Testis (tissue), 3 donors: ENCODE data around the gene ZNF444. TPM values are rescaled to one million over a fixed set of nuclear protein-coding genes. Genes with fewer than 3 reads are reported as not detected.
"Not testable (repeated sequence)": the region's sequence is repeated elsewhere in the genome, so short reads cannot be mapped to it uniquely, and the experiment has no call there.

Source experiments
- DNase-seq: peaks from one replicate; pipeline ENCODE4 v3.0.0-alpha.2; 2019
- H3K27ac ChIP-seq, 2 donors: fragments of 200-600 bp; sonication (generic); one replicate each; pipeline ENCODE4 v1.5.1; 2019
- H3K27me3 ChIP-seq: fragments of 200-600 bp; sonication (generic); one replicate; pipeline ENCODE4 v1.5.1; 2019
- H3K36me3 ChIP-seq: fragments of 200-600 bp; sonication (generic); one replicate; pipeline ENCODE4 v1.5.1; 2017; ENCODE audit warnings: low read depth; ENCODE audit errors: missing control alignments
- H3K4me1 ChIP-seq: fragments of 200-600 bp; sonication (generic); one replicate; pipeline ENCODE4 v1.5.1; 2019
- H3K4me3 ChIP-seq, 2 donors: fragments of 200-600 bp; sonication (generic); one replicate each; pipeline ENCODE4 v1.5.1; 2017 to 2019
- H3K9me3 ChIP-seq: fragments of 200-600 bp; sonication (generic); one replicate; pipeline ENCODE4 v1.5.1; 2017
- POLR2A ChIP-seq: fragments of 450-650 bp; IDR thresholded peaks from one replicate; pipeline ENCODE4 v1.6.1; 2017; ENCODE audit warnings: antibody characterized with exemption, mild to moderate bottlenecking, moderate library complexity
- WGBS, 2 donors: methylation state at CpG; one replicate each; pipeline ENCODE4 v1.1.5; 2018; 5-methylcytosine and 5-hydroxymethylcytosine counted together
- intact Hi-C: fragments of 100-400 bp; cut with DNase I; formaldehyde crosslinking; loops from one replicate; pipeline ENCODE4 v1.15.1; 2023; ENCODE audit warnings: low total_unique reads
- polyA plus RNA-seq: library from polyadenylated mRNA; stranded (reverse); fragments of 350-450 nt; fragmentation: Illumina TruSeq; extraction: RNeasy Lipid Tissue Mini Kit (QIAGEN cat#74804); gene quantifications from one replicate; pipeline ENCODE4 v1.2.3, GENCODE V29; 2014; ENCODE audit warnings: low read depth, low replicate concordance; ENCODE audit not compliant: insufficient read depth
- total RNA-seq, 2 donors: library from RNA; depleted of rRNA; stranded (reverse); fragments of >200 nt; gene quantifications; one replicate each; pipeline ENCODE4 v1.2.3, GENCODE V29; 2016
- TF ChIP-seq, protein P1 (sequence below), 3 experiments: fragments of 450-650 bp in 2 of 3; fragments of 200-600 bp in 1 of 3; sonication (generic) in 1 of 3; IDR thresholded peaks; one replicate each; pipeline ENCODE4 v1.5.1; 2016 to 2019; ENCODE audit warnings: antibody characterized with exemption in 3 of 3, mild to moderate bottlenecking in 2 of 3, moderate library complexity in 1 of 3

Gene ZNF444
- total and polyA plus RNA-seq, 3 donors from 2014 or later: 24.7 to 62.6 (median 59.2) TPM

DNA sequence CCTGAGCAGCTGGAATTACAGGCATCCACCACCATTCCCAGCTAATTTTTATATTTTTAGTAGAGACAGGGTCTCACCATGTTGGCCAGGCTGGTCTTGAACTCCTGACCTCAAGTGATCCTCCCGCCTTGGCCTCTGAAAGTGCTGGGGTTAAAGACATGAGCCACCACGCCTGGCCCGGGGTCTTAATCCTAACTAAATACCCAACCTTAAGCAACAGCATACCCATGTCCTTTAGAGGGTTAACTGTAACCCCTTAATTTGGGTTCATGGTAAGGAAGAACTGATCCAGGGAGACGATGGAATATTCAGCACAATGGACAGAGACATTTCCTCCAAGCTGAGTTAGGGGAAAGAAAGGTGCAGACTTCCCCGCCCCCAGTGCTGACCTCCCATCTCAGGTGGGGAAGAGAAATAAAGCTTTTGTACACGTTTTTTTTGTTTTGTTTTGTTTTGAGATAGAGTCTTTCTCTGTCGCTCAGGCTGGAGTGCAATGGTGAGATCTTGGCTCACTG lies 26.0 kb downstream of the ZNF444 start:
- Histone ChIP-seq H3K4me3 (no peak overlapping the region), H3K27me3 (no peaks in the 10 kb centered on the region), H3K27ac (no peak overlapping the region), H3K9me3 (no peaks in the 10 kb centered on the region), H3K36me3 (no peaks in the 10 kb centered on the region), H3K4me1 (no peaks in the 10 kb centered on the region)
- 49 to 54% methylated on average over 7 of the region's 7 CpGs for WGBS, 2 donors
- TF ChIP-seq POLR2A: no peak
- TF ChIP-seq, protein P1, sequence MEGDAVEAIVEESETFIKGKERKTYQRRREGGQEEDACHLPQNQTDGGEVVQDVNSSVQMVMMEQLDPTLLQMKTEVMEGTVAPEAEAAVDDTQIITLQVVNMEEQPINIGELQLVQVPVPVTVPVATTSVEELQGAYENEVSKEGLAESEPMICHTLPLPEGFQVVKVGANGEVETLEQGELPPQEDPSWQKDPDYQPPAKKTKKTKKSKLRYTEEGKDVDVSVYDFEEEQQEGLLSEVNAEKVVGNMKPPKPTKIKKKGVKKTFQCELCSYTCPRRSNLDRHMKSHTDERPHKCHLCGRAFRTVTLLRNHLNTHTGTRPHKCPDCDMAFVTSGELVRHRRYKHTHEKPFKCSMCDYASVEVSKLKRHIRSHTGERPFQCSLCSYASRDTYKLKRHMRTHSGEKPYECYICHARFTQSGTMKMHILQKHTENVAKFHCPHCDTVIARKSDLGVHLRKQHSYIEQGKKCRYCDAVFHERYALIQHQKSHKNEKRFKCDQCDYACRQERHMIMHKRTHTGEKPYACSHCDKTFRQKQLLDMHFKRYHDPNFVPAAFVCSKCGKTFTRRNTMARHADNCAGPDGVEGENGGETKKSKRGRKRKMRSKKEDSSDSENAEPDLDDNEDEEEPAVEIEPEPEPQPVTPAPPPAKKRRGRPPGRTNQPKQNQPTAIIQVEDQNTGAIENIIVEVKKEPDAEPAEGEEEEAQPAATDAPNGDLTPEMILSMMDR (IDR thresholded peaks at IDR 0.05): no peak
- intact Hi-C loops: no loop called here
- DNase-seq: no peak

DNA sequence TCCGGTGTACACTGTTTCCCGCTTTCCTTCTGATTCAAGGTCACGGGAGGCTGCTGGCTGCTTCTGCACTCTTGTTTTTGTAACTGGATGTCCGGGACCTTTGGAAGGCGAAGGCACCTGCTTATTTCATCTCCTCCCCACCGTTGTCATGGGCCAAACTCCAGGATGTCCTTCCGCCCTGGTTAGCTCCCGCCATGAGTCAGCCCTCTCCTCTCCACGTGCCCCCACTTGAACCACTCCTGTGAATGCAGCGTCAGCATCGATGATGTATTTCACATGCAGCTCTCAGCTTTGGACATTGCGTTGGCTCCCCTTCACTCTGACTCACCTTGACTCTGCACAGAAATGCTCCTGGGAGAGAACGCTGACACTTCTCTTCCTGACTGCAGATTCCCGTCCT lies 29.2 kb downstream of the ZNF444 start:
- intact Hi-C loops: loop anchor here (5.0 kb wide), 1 partner anchor 83 kb away; no protein-coding TSS in a partner anchor
- 57 to 73% methylated on average over 14 of the region's 14 CpGs for WGBS, 2 donors
- H3K27me3 ChIP-seq: no peaks in the 10 kb centered on the region
- no peak overlapping the region for H3K4me3 ChIP-seq
- no peaks in the 10 kb centered on the region for H3K36me3 ChIP-seq
- no peaks in the 10 kb centered on the region for H3K4me1 ChIP-seq
- TF ChIP-seq POLR2A: no peak
- TF ChIP-seq, protein P1 (IDR thresholded peaks at IDR 0.05): no peak
- no peak overlapping the region for H3K27ac ChIP-seq
- no peaks in the 10 kb centered on the region for H3K9me3 ChIP-seq
- no peak for DNase-seq

DNA sequence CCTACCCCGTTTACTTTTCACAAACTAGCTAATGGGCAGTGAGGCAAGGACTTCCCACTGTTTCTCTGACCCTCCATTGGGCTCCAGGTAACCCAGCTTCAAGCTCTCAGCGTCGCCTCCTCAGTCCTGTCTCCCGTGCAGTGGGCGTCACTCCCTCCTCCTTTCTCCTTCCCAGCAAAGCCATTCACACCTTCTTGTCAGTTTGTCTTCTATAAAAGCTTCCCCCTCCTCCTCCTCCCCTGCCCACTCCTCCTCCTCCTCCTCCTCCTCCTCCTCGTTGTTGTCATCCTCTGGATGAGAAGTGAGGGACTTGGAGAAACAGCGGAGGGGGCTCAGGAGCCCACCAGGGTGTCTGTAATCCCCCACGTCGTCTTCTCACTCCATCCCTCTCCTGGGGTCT lies 33.0 kb downstream of the ZNF444 start:
- Histone ChIP-seq H3K4me3 (no peak overlapping the region), H3K36me3 (no peaks in the 10 kb centered on the region), H3K27me3 (no peaks in the 10 kb centered on the region), H3K9me3 (no peaks in the 10 kb centered on the region), H3K4me1 (no peaks in the 10 kb centered on the region), H3K27ac (no peak overlapping the region)
- no peak for DNase-seq
- WGBS, 2 donors: 26 to 37% methylated on average over 9 of the region's 9 CpGs
- no peak for TF ChIP-seq POLR2A
- TF ChIP-seq, protein P1 (IDR thresholded peaks at IDR 0.05): no peak
- intact Hi-C loops: loop anchor here (5.0 kb wide), 1 partner anchor 87 kb away; no protein-coding TSS in a partner anchor

DNA sequence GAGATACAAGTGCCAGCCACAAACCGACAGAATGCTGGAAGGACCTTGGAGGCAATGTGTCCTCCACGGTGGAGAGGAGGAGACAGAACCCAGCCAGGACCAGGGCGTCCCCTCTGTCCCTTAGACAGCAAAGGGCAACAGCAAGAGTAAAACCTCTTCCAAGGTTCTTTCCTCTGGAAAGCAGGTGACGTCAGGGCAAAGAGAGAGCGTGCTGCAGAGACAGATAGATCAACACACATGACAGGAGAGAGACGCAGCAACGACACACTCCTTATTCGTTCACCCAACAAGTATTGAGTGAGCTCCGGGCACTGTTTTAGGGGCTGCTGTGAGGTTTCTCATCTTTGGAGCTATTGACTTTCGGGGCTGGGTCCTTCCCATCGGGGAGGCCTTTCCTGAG lies 33.5 kb downstream of the ZNF444 start:
- Histone ChIP-seq H3K9me3 (no peaks in the 10 kb centered on the region), H3K4me1 (no peaks in the 10 kb centered on the region), H3K36me3 (no peaks in the 10 kb centered on the region), H3K27me3 (no peaks in the 10 kb centered on the region), H3K4me3 (no peak overlapping the region), H3K27ac (no peak overlapping the region)
- intact Hi-C loops: loop anchor here (5.0 kb wide), 1 partner anchor 87 kb away; no protein-coding TSS in a partner anchor
- no peak for DNase-seq
- TF ChIP-seq POLR2A: no peak
- TF ChIP-seq, protein P1 (IDR thresholded peaks at IDR 0.05): no peak
- 58 to 63% methylated on average over 11 of the region's 11 CpGs for WGBS, 2 donors

DNA sequence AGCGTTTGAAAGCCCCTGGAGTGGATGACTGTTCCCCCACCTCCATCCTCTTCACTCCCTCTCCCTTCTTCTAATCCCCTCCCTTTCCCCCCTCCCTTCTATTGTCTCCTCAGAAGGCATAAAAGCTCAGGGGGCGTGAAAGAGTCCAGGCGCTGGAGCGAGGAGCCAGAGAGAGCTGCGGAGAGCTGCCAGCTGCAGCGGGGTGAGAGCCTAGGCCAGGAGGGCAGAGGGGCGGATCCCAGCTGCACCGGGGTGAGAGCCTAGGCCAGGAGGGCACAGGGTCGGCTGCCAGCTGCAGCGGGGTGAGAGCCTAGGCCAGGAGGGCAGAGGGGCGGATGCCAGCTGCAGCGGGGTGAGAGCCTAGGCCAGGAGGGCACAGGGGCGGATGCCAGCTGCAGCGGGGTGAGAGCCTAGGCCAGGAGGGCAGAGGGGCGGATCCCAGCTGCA lies 34.8 kb downstream of the ZNF444 start, which contains the start of gene GALP:
Gene GALP (plus strand): TSS at position 148 of the 447 bp plus-strand sequence. CDS start 1,101 bp downstream, outside the sequence.
- H3K4me3 ChIP-seq, DNase-seq, H3K36me3 ChIP-seq, H3K27me3 ChIP-seq, H3K27ac ChIP-seq, intact Hi-C loops, H3K9me3 ChIP-seq, H3K4me1 ChIP-seq: not testable (repeated sequence)
- WGBS, 2 donors: 45 to 50% methylated on average over 6 to 14 of the region's 15 CpGs

DNA sequence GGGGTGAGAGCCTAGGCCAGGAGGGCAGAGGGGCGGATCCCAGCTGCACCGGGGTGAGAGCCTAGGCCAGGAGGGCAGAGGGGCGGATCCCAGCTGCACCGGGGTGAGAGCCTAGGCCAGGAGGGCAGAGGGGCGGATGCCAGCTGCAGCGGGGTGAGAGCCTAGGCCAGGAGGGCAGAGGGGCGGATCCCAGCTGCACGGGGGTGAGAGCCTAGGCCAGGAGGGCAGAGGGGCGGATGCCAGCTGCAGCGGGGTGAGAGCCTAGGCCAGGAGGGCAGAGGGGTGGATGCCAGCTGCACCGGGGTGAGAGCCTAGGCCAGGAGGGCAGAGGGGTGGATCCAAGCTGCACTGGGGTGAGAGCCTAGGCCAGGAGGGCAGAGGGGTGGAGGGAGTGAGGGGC lies 35.2 kb downstream of the ZNF444 start:
- H3K27ac ChIP-seq, H3K4me3 ChIP-seq, H3K9me3 ChIP-seq, DNase-seq, intact Hi-C loops, H3K4me1 ChIP-seq, H3K36me3 ChIP-seq, H3K27me3 ChIP-seq: not testable (repeated sequence)
- 62% methylated on average over 11 of the region's 11 CpGs; no CpG with 5 or more reads in 1 of the 2 donors for WGBS, 2 donors
